Neural cell (in vitro differentiated cells): Measurements from ENCODE around the gene TFIP11. TPM values are rescaled to one million over a fixed set of nuclear protein-coding genes. Genes with fewer than 3 reads are reported as not detected.

Experiments used
- H2AFZ ChIP-seq: fragments of 200-600, 300-800 bp; sonication (generic), shearing (Covaris generic); 2 replicates; pipeline ENCODE4 v1.6.0; 2014; ENCODE audit warnings: low read depth, mild to moderate bottlenecking, antibody characterized with exemption, low read length, moderate library complexity
- H3F3A ChIP-seq: fragments of 200-600 bp; shearing (Covaris generic); 2 replicates; pipeline ENCODE4 v1.6.1; 2016; ENCODE audit warnings: mild to moderate bottlenecking, moderate library complexity, mixed read lengths, antibody characterized with exemption, low read length; ENCODE audit not compliant: insufficient read depth, poor library complexity, severe bottlenecking
- H3K27ac ChIP-seq: fragments of 200-600, 300-800 bp; sonication (generic), shearing (Covaris generic); 2 replicates; pipeline ENCODE4 v1.5.1; 2014; ENCODE audit warnings: mild to moderate bottlenecking, low read length, moderate library complexity
- H3K27me3 ChIP-seq: fragments of 300-800, 200-600 bp; sonication (generic), shearing (Covaris generic); 2 replicates; pipeline ENCODE4 v1.6.0; 2014; ENCODE audit warnings: mild to moderate bottlenecking, low read depth, low read length, moderate library complexity; ENCODE audit not compliant: insufficient read depth
- H3K36me3 ChIP-seq: fragments of 300-800, 200-600 bp; sonication (generic), shearing (Covaris generic); 2 replicates; pipeline ENCODE4 v1.5.1; 2014; ENCODE audit warnings: mild to moderate bottlenecking, antibody characterized with exemption, low read length, moderate library complexity; ENCODE audit not compliant: insufficient read depth
- H3K4me2 ChIP-seq: fragments of 300-800, 200-600 bp; sonication (generic), shearing (Covaris generic); 2 replicates; pipeline ENCODE4 v1.6.0; 2014; ENCODE audit warnings: mild to moderate bottlenecking, low read length
- H3K4me3 ChIP-seq: fragments of 300-800, 200-600 bp; sonication (generic), shearing (Covaris generic); 2 replicates; pipeline ENCODE4 v1.5.1; 2014; ENCODE audit warnings: mild to moderate bottlenecking, low read length, moderate library complexity
- H3K79me2 ChIP-seq: fragments of 200-600 bp; shearing (Covaris generic); replicated peaks from 2 replicates; pipeline ENCODE4 v1.6.0; 2014; ENCODE audit warnings: mild to moderate bottlenecking, low read length, moderate library complexity; ENCODE audit not compliant: insufficient read depth
- H3K9ac ChIP-seq: fragments of 300-800, 200-600 bp; sonication (generic), shearing (Covaris generic); 2 replicates; pipeline ENCODE4 v1.6.1; 2016; ENCODE audit warnings: mild to moderate bottlenecking, low read length, mixed read lengths
- H3K9me2 ChIP-seq: fragments of 200-600 bp; shearing (Covaris generic); 2 replicates; pipeline ENCODE4 v1.6.1; 2016; ENCODE audit warnings: mild to moderate bottlenecking, low read length, mixed read lengths; ENCODE audit not compliant: insufficient read depth
- H3K9me3 ChIP-seq: fragments of 200-600, 300-800 bp; sonication (generic), shearing (Covaris generic); 2 replicates; pipeline ENCODE4 v1.6.1; 2016; ENCODE audit warnings: mild to moderate bottlenecking, mixed run types, low read length, moderate library complexity, mixed read lengths
- H4K20me1 ChIP-seq: fragments of 200-600 bp; shearing (Covaris generic); 2 replicates; pipeline ENCODE4 v1.6.1; 2016; ENCODE audit warnings: mild to moderate bottlenecking, mixed run types; ENCODE audit not compliant: insufficient read depth
- EP300 ChIP-seq: fragments of 450-650 bp; conservative IDR thresholded peaks from 2 replicates; pipeline ENCODE4 v1.6.1; 2014; ENCODE audit warnings: antibody characterized with exemption, mild to moderate bottlenecking, moderate library complexity; ENCODE audit not compliant: poor library complexity, severe bottlenecking
- EZH2 ChIP-seq: fragments of 200-600, 300-800 bp; shearing (Covaris generic), sonication (generic); IDR thresholded peaks from 2 replicates; pipeline ENCODE4 v1.6.1; 2014; ENCODE audit warnings: antibody characterized with exemption, low read length, borderline replicate concordance, mild to moderate bottlenecking; ENCODE audit not compliant: insufficient read depth, poor library complexity, severe bottlenecking
- MXI1 ChIP-seq: fragments of 450-650 bp; conservative IDR thresholded peaks from 2 replicates; pipeline ENCODE4 v1.6.1; 2014; ENCODE audit warnings: antibody characterized with exemption, mild to moderate bottlenecking; ENCODE audit not compliant: poor library complexity, severe bottlenecking
- POLR2AphosphoS5 ChIP-seq: IDR thresholded peaks from 2 replicates; pipeline ENCODE4 v1.6.1; 2012
- RAD21 ChIP-seq: fragments of 450-650 bp; conservative IDR thresholded peaks from 2 replicates; pipeline ENCODE4 v1.6.1; 2014; ENCODE audit warnings: antibody characterized with exemption, mild to moderate bottlenecking, moderate library complexity
- SMC3 ChIP-seq: fragments of 450-650 bp; conservative IDR thresholded peaks from 2 replicates; pipeline ENCODE4 v1.6.1; 2014; ENCODE audit warnings: antibody characterized with exemption, mild to moderate bottlenecking, moderate library complexity; ENCODE audit not compliant: poor library complexity
- TAF1 ChIP-seq: IDR thresholded peaks from 2 replicates; pipeline ENCODE4 v1.6.1; 2012; ENCODE audit warnings: low read depth
- polyA plus RNA-seq: library from polyadenylated mRNA; depleted of rRNA; stranded (reverse); fragments of >200 nt; gene quantifications from 2 replicates; pipeline ENCODE4 v1.2.3, GENCODE V29; 2014
- TF ChIP-seq, protein P1 (sequence below): IDR thresholded peaks from 2 replicates; pipeline ENCODE4 v1.6.1; 2012; ENCODE audit warnings: borderline replicate concordance
- TF ChIP-seq, protein P2 (sequence below): fragments of 450-650 bp; IDR thresholded peaks from 2 replicates; pipeline ENCODE4 v1.5.1; 2014; ENCODE audit warnings: antibody characterized with exemption, mild to moderate bottlenecking, moderate library complexity; ENCODE audit not compliant: poor library complexity, severe bottlenecking

The TFIP11 gene
- polyA plus RNA-seq, 1 donor from 2014 or later: 49.8 TPM

DNA sequence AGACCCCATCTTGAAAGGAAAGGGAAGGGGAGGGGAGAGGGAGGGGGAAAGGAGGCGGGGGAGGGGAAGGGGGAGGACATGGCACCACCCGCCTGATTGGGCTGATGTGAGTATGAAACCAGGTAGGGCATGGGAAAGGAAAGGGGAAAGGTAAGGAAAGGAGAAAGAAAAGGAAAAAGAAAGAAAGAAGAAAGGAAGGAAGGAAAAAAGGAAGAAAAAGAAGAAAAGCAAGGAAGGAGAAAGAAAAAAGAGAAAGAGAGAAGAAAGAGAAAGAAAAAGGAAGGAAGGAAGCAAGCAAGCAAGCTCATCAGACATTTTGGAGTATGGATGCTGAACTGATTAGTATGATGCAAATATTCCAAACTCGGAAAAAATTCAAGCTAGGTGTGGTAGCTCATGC is 36.0 kb upstream of the TFIP11 start:
- no peak overlapping the region for H3K9ac ChIP-seq
- no peak overlapping the region for H3K4me3 ChIP-seq
- no peaks in the 10 kb centered on the region for H3K79me2 ChIP-seq
- H3K27me3 ChIP-seq: no peaks in the 10 kb centered on the region
- no peak overlapping the region for H2AFZ ChIP-seq
- no peaks in the 10 kb centered on the region for H4K20me1 ChIP-seq
- no peaks in the 10 kb centered on the region for H3F3A ChIP-seq
- TF ChIP-seq, protein P1, sequence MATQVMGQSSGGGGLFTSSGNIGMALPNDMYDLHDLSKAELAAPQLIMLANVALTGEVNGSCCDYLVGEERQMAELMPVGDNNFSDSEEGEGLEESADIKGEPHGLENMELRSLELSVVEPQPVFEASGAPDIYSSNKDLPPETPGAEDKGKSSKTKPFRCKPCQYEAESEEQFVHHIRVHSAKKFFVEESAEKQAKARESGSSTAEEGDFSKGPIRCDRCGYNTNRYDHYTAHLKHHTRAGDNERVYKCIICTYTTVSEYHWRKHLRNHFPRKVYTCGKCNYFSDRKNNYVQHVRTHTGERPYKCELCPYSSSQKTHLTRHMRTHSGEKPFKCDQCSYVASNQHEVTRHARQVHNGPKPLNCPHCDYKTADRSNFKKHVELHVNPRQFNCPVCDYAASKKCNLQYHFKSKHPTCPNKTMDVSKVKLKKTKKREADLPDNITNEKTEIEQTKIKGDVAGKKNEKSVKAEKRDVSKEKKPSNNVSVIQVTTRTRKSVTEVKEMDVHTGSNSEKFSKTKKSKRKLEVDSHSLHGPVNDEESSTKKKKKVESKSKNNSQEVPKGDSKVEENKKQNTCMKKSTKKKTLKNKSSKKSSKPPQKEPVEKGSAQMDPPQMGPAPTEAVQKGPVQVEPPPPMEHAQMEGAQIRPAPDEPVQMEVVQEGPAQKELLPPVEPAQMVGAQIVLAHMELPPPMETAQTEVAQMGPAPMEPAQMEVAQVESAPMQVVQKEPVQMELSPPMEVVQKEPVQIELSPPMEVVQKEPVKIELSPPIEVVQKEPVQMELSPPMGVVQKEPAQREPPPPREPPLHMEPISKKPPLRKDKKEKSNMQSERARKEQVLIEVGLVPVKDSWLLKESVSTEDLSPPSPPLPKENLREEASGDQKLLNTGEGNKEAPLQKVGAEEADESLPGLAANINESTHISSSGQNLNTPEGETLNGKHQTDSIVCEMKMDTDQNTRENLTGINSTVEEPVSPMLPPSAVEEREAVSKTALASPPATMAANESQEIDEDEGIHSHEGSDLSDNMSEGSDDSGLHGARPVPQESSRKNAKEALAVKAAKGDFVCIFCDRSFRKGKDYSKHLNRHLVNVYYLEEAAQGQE: no peak
- no peak for TF ChIP-seq TAF1
- no peak overlapping the region for H3K27ac ChIP-seq
- H3K4me2 ChIP-seq: no peak overlapping the region
- no peaks in the 10 kb centered on the region for H3K9me2 ChIP-seq
- no peaks in the 10 kb centered on the region for H3K9me3 ChIP-seq
- H3K36me3 ChIP-seq: no peaks in the 10 kb centered on the region

DNA sequence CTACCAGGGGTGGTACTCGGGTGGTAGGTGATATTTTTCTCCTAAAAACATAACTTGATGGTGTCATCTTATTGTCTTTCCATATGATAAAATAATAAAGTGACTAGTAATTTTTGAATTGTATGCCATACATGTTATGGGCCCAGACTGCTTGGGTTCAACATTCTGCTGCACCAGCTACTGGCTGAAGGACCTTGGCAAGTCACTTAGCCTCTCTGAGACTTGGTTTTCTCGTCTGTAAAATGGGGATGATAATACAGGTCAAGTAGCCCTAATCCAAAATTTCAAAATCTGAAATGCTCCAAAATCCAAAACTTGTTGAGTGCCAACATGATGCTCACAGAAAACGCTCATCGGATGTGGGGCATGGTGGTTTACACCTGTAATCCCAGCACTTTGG is 35.6 kb upstream of the TFIP11 start:
- Histone ChIP-seq H3K4me2 (no peak overlapping the region), H3K9ac (no peak overlapping the region), H3K4me3 (no peak overlapping the region), H3K27me3 (no peaks in the 10 kb centered on the region), H3K27ac (no peak overlapping the region), H3K36me3 (no peaks in the 10 kb centered on the region), H3K9me3 (no peaks in the 10 kb centered on the region), H3K9me2 (no peaks in the 10 kb centered on the region), H3F3A (no peaks in the 10 kb centered on the region), H3K79me2 (no peaks in the 10 kb centered on the region), H4K20me1 (no peaks in the 10 kb centered on the region), H2AFZ (no peak overlapping the region)
- TF ChIP-seq EZH2 (no peak), POLR2AphosphoS5 (no peak), SMC3 (no peak), MXI1 (no peak), RAD21 (no peak), TAF1 (no peak), EP300 (no peak)
- TF ChIP-seq, protein P2, sequence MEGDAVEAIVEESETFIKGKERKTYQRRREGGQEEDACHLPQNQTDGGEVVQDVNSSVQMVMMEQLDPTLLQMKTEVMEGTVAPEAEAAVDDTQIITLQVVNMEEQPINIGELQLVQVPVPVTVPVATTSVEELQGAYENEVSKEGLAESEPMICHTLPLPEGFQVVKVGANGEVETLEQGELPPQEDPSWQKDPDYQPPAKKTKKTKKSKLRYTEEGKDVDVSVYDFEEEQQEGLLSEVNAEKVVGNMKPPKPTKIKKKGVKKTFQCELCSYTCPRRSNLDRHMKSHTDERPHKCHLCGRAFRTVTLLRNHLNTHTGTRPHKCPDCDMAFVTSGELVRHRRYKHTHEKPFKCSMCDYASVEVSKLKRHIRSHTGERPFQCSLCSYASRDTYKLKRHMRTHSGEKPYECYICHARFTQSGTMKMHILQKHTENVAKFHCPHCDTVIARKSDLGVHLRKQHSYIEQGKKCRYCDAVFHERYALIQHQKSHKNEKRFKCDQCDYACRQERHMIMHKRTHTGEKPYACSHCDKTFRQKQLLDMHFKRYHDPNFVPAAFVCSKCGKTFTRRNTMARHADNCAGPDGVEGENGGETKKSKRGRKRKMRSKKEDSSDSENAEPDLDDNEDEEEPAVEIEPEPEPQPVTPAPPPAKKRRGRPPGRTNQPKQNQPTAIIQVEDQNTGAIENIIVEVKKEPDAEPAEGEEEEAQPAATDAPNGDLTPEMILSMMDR: no peak
- TF ChIP-seq, protein P1: no peak
